GM23338 (cell line): Measurements from ENCODE around the gene SLC5A6. TPM values are rescaled to one million over a fixed set of nuclear protein-coding genes. Genes with fewer than 3 reads are reported as not detected.

Source experiments
- ATAC-seq: fragments of 200-7000 bp; cut with Tn5 transposase; 3 replicates; pipeline ENCODE4 v1.9.1; 2020
- DNase-seq: peaks from one replicate; pipeline ENCODE4 v3.0.0-alpha.2; 2015; ENCODE audit warnings: low spot score
- H2AFZ ChIP-seq: fragments of 200-600 bp; sonication (generic); 2 replicates; pipeline ENCODE4 v1.8.0; 2016; ENCODE audit warnings: antibody characterized with exemption, mild to moderate bottlenecking, moderate library complexity
- H3F3A ChIP-seq: fragments of 200-600 bp; sonication (generic); replicated peaks from 2 replicates; pipeline ENCODE4 v1.8.0; 2017; ENCODE audit warnings: antibody characterized with exemption, mixed run types, low read depth
- H3K27ac ChIP-seq: fragments of 200-600 bp; sonication (generic); 2 replicates; pipeline ENCODE4 v1.6.1; 2016; ENCODE audit warnings: low read depth
- H3K27me3 ChIP-seq: fragments of 200-600 bp; sonication (generic); 2 replicates; pipeline ENCODE4 v1.8.0; 2016; ENCODE audit warnings: mild to moderate bottlenecking, mixed run types, moderate library complexity; ENCODE audit not compliant: insufficient read depth
- H3K36me3 ChIP-seq: fragments of 200-600 bp; sonication (generic); 2 replicates; pipeline ENCODE4 v1.8.0; 2016; ENCODE audit warnings: mild to moderate bottlenecking; ENCODE audit not compliant: insufficient read depth
- H3K4me1 ChIP-seq: fragments of 200-600 bp; sonication (generic); 2 replicates; pipeline ENCODE4 v1.8.0; 2016; ENCODE audit warnings: mild to moderate bottlenecking, moderate library complexity; ENCODE audit not compliant: insufficient read depth
- H3K4me2 ChIP-seq: fragments of 200-600 bp; sonication (generic); 2 replicates; pipeline ENCODE4 v1.7.1; 2017; ENCODE audit warnings: mixed run types
- H3K4me3 ChIP-seq: fragments of 200-600 bp; sonication (generic); 2 replicates; pipeline ENCODE4 v1.6.1; 2016; ENCODE audit warnings: mixed run types
- H3K79me2 ChIP-seq: fragments of 200-600 bp; sonication (generic); replicated peaks from 2 replicates; pipeline ENCODE4 v1.8.0; 2017; ENCODE audit warnings: mild to moderate bottlenecking; ENCODE audit not compliant: insufficient read depth
- H3K9me2 ChIP-seq: fragments of 200-600 bp; sonication (generic); 2 replicates; pipeline ENCODE4 v1.8.0; 2017; ENCODE audit not compliant: insufficient read depth
- H4K20me1 ChIP-seq: fragments of 200-600 bp; sonication (generic); replicated peaks from 2 replicates; pipeline ENCODE4 v1.8.0; 2017; ENCODE audit warnings: mild to moderate bottlenecking; ENCODE audit not compliant: insufficient read depth
- H3K27ac Mint-ChIP-seq: 2 replicates; pipeline ENCODE4 v1.8.0; 2020; ENCODE audit warnings: inconsistent platforms, mild to moderate bottlenecking, moderate library complexity, mixed read lengths
- H3K27me3 Mint-ChIP-seq: 3 replicates; pipeline ENCODE4 v1.8.0; 2022; ENCODE audit warnings: low read depth, mild to moderate bottlenecking, moderate library complexity, mixed read lengths, inconsistent platforms; ENCODE audit not compliant: insufficient read depth, poor library complexity
- H3K36me3 Mint-ChIP-seq: 3 replicates; pipeline ENCODE4 v1.8.0; 2021; ENCODE audit warnings: low read depth, mild to moderate bottlenecking, inconsistent platforms, moderate library complexity, mixed read lengths
- H3K4me1 Mint-ChIP-seq: 3 replicates; pipeline ENCODE4 v1.8.0; 2020; ENCODE audit warnings: mild to moderate bottlenecking, inconsistent platforms, mixed read lengths
- H3K4me3 Mint-ChIP-seq: 3 replicates; pipeline ENCODE4 v1.8.0; 2021; ENCODE audit warnings: moderate library complexity, mild to moderate bottlenecking, inconsistent platforms, mixed read lengths
- H3K9me3 Mint-ChIP-seq: 3 replicates; pipeline ENCODE4 v1.8.0; 2020; ENCODE audit warnings: moderate library complexity, mild to moderate bottlenecking, inconsistent platforms, mixed read lengths
- CREB1 ChIP-seq: fragments of 250-450 bp; sonication (Bioruptor Pico); IDR thresholded peaks from 2 replicates; pipeline ENCODE4 v1.5.0; 2020; ENCODE audit warnings: low read depth, mild to moderate bottlenecking, moderate library complexity
- CTCF ChIP-seq, 2 experiments: fragments of 200-600 bp in 1 of 2; sonication (generic) in 1 of 2; conservative IDR thresholded peaks; 2 replicates each; pipeline versions ENCODE4 v1.5.1 to v1.6.1; 2016 to 2017; ENCODE audit warnings: antibody characterized with exemption in 2 of 2, low read depth in 2 of 2, mild to moderate bottlenecking in 2 of 2, moderate library complexity in 1 of 2
- ETS1 ChIP-seq: IDR thresholded peaks from 2 replicates; pipeline ENCODE4 v1.6.1; 2016; ENCODE audit warnings: antibody characterized with exemption
- NANOG ChIP-seq: IDR thresholded peaks from 2 replicates; pipeline ENCODE4 v1.6.1; 2016; ENCODE audit warnings: antibody characterized with exemption, borderline replicate concordance
- POLR2AphosphoS5 ChIP-seq: IDR thresholded peaks from 2 replicates; pipeline ENCODE4 v1.6.1; 2016; ENCODE audit warnings: antibody characterized with exemption, low read depth
- REST ChIP-seq: IDR thresholded peaks from one replicate; pipeline ENCODE4 v1.6.1; 2018; ENCODE audit warnings: antibody characterized with exemption; ENCODE audit not compliant: unreplicated experiment
- ZNF114 ChIP-seq: fragments of 250-450 bp; sonication (Bioruptor Pico); IDR thresholded peaks from 2 replicates; pipeline ENCODE4 v1.5.0; 2020; ENCODE audit warnings: mild to moderate bottlenecking, moderate library complexity
- ZNF331 ChIP-seq: fragments of 250-450 bp; sonication (Bioruptor Pico); IDR thresholded peaks from 2 replicates; pipeline ENCODE4 v1.5.0; 2020; ENCODE audit warnings: low read depth, mild to moderate bottlenecking, moderate library complexity
- polyA plus RNA-seq: library from polyadenylated mRNA; unstranded; fragments of >200 nt; fragmentation: Nextera tagmentation; extraction: Ambion mirVana; gene quantifications from 2 replicates; pipeline ENCODE4 v1.2.1, GENCODE V29; 2016
- total RNA-seq: library from RNA; depleted of rRNA; stranded (reverse); fragments of >200 nt; shearing (Covaris generic); gene quantifications from 2 replicates; pipeline ENCODE4 v1.2.3, GENCODE V29; 2014

Gene SLC5A6
- total and polyA plus RNA-seq, 2 experiments from 2014 or later: 44.3 to 153 TPM

- peaks cover 21% of the 10 kb centered on the region for H3K27me3 Mint-ChIP-seq
- H4K20me1 ChIP-seq: no peaks in the 10 kb centered on the region; the same call in none of the 2 replicates
- peaks cover 13% of the 10 kb centered on the region for H3K36me3 ChIP-seq
- H3K27ac ChIP-seq: no peak overlapping the region
- no peaks in the 10 kb centered on the region for H3K79me2 ChIP-seq
- no peak overlapping the region for H3K27ac Mint-ChIP-seq
- no peak overlapping the region for H3K4me2 ChIP-seq
- H3K36me3 Mint-ChIP-seq: peaks cover 47% of the 10 kb centered on the region
- H3K4me1 Mint-ChIP-seq: no peaks in the 10 kb centered on the region
- peaks cover 12% of the 10 kb centered on the region for H3F3A ChIP-seq
- DNase-seq: no peak
- no peak for ATAC-seq
- H3K27me3 ChIP-seq: no peaks in the 10 kb centered on the region
- H3K4me3 ChIP-seq: no peak overlapping the region
- H3K4me1 ChIP-seq: no peaks in the 10 kb centered on the region
- TF ChIP-seq CTCF (conservative IDR thresholded peaks at IDR 0.05; ENCODE audit: low read depth in 2 of 2) (0 out of 4 replicates have a peak, but pooled peaks of 1 of the 2 experiments have one; percentile 1), ZNF331 (CRISPR knock-in tag) (no peak)
- no peak overlapping the region for H2AFZ ChIP-seq
- no peaks in the 10 kb centered on the region for H3K9me2 ChIP-seq
- no peaks in the 10 kb centered on the region; the same call in 2 of the 3 replicates for H3K9me3 Mint-ChIP-seq
- no peak overlapping the region for H3K4me3 Mint-ChIP-seq
These were observed 33.0 kb upstream of the SLC5A6 start for GRCh38 chr2:27245116-27245515.

GRCh38 chr2:27243391-27244130, 31.5 kb upstream of the SLC5A6 start:
- Histone ChIP-seq H2AFZ (no peak overlapping the region), H3K9me2 (no peaks in the 10 kb centered on the region), H4K20me1 (no peaks in the 10 kb centered on the region; the same call in none of the 2 replicates), H3K27me3 (no peaks in the 10 kb centered on the region), H3K4me2 (no peak overlapping the region), H3F3A (peaks cover 8% of the 10 kb centered on the region; the same call in 1 of the 2 replicates), H3K27ac (no peak overlapping the region), H3K4me3 (no peak overlapping the region), H3K79me2 (no peaks in the 10 kb centered on the region), H3K4me1 (no peaks in the 10 kb centered on the region), H3K36me3 (peaks cover 27% of the 10 kb centered on the region)
- no peak for ATAC-seq
- no peak for TF ChIP-seq CTCF (conservative IDR thresholded peaks at IDR 0.05; ENCODE audit: low read depth in 2 of 2)
- peaks cover 62% of the 10 kb centered on the region for H3K36me3 Mint-ChIP-seq
- H3K4me1 Mint-ChIP-seq: no peaks in the 10 kb centered on the region
- H3K27ac Mint-ChIP-seq: no peak overlapping the region
- no peak overlapping the region for H3K4me3 Mint-ChIP-seq
- H3K9me3 Mint-ChIP-seq: no peaks in the 10 kb centered on the region; the same call in 2 of the 3 replicates
- no peak for DNase-seq
- peaks cover 20% of the 10 kb centered on the region for H3K27me3 Mint-ChIP-seq

- ATAC-seq (no peak), DNase-seq (no peak)
- Mint-ChIP-seq H3K27me3 (peaks cover 20% of the 10 kb centered on the region), H3K9me3 (no peaks in the 10 kb centered on the region; the same call in 2 of the 3 replicates), H3K4me3 (no peak overlapping the region), H3K27ac (no peak overlapping the region), H3K4me1 (no peaks in the 10 kb centered on the region), H3K36me3 (peaks cover 72% of the 10 kb centered on the region)
- Histone ChIP-seq H3K36me3 (peaks cover 37% of the 10 kb centered on the region), H3K4me1 (no peaks in the 10 kb centered on the region), H3K79me2 (no peaks in the 10 kb centered on the region), H3K4me3 (no peak overlapping the region), H3K4me2 (no peak overlapping the region), H3F3A (peaks cover 7% of the 10 kb centered on the region; the same call in 1 of the 2 replicates), H3K27me3 (no peaks in the 10 kb centered on the region), H3K9me2 (no peaks in the 10 kb centered on the region), H2AFZ (no peak overlapping the region), H3K27ac (no peak overlapping the region), H4K20me1 (no peaks in the 10 kb centered on the region; the same call in none of the 2 replicates)
- TF ChIP-seq NANOG (no peak), REST (no peak), ZNF331 (CRISPR knock-in tag) (no peak), ZNF114 (no peak), CREB1 (CRISPR knock-in tag) (no peak), ETS1 (no peak), POLR2AphosphoS5 (no peak)
These were observed 30.5 kb upstream of the SLC5A6 start for GRCh38 chr2:27242614-27242951.
